GM19455 (cell line): Measurements from ENCODE around the gene PFKFB3.
"Not testable (repeated sequence)": the region's sequence is repeated elsewhere in the genome, so short reads cannot be mapped to it uniquely, and the experiment has no call there.

Experiments used
- ATAC-seq: cut with Tn5 transposase; IDR thresholded peaks from one replicate; pipeline ENCODE4 v1.9.1; 2021; ENCODE audit not compliant: unreplicated experiment

The PFKFB3 gene

GRCh38 chr10:6201516-6201975, 1.2 kb upstream of the PFKFB3 start:
- peak; percentile 44 for ATAC-seq

- peak; percentile 0 for ATAC-seq
These were observed 541 bp upstream of the PFKFB3 start for GRCh38 chr10:6202098-6202683.

- peak; percentile 52 for ATAC-seq
These were observed 765 bp downstream of the PFKFB3 start for GRCh38 chr10:6203331-6204062.

GRCh38 chr10:6204063-6204340, 1.3 kb downstream of the PFKFB3 start:
- no peak for ATAC-seq

GRCh38 chr10:6204341-6205191, 1.8 kb downstream of the PFKFB3 start:
- no peak for ATAC-seq

- ATAC-seq = not testable (repeated sequence)
These were observed 3.8 kb downstream of the PFKFB3 start for GRCh38 chr10:6206486-6206885.

GRCh38 chr10:6207658-6208057, 4.9 kb downstream of the PFKFB3 start:
- no peak for ATAC-seq

- ATAC-seq = no peak
These were observed 6.1 kb downstream of the PFKFB3 start for GRCh38 chr10:6208799-6209235.

GRCh38 chr10:6211341-6211670, 8.6 kb downstream of the PFKFB3 start:
- no peak for ATAC-seq

GRCh38 chr10:6211671-6212635, 9.2 kb downstream of the PFKFB3 start:
- ATAC-seq = no peak

- no peak for ATAC-seq
These were observed 10.1 kb downstream of the PFKFB3 start for GRCh38 chr10:6212806-6213205.

- ATAC-seq = no peak
These were observed 10.6 kb downstream of the PFKFB3 start for GRCh38 chr10:6213257-6213905.

GRCh38 chr10:6213908-6214307, 11.2 kb downstream of the PFKFB3 start:
- no peak for ATAC-seq

- no peak for ATAC-seq
These were observed 11.9 kb downstream of the PFKFB3 start for GRCh38 chr10:6214612-6215011.

GRCh38 chr10:6215241-6215640, 12.5 kb downstream of the PFKFB3 start:
- ATAC-seq = no peak

- no peak for ATAC-seq
These were observed 13.2 kb downstream of the PFKFB3 start for GRCh38 chr10:6215683-6216484.

GRCh38 chr10:6216916-6217315, 14.2 kb downstream of the PFKFB3 start:
- no peak for ATAC-seq

GRCh38 chr10:6217611-6218010, 14.9 kb downstream of the PFKFB3 start:
- ATAC-seq = no peak

- no peak for ATAC-seq
These were observed 16.2 kb downstream of the PFKFB3 start for GRCh38 chr10:6218692-6219493.
